ENCODE results near the gene PPP2R2B. TPM values are rescaled to one million over a fixed set of nuclear protein-coding genes. Genes with fewer than 3 reads are reported as not detected.

The PPP2R2B gene
- total and polyA plus RNA-seq, 12 donors = 0.35 to 11.7 (median 4.7) TPM

GRCh38 chr5:146820987-146821386, 57.6 kb downstream of the PPP2R2B start:
- intact Hi-C loops (cut with DNase I) = no loop called here
- Histone ChIP-seq H3K4me3 (no peak overlapping the region), H3K27ac (no peak overlapping the region), H3K27me3 (no peaks in the 10 kb centered on the region), H3K9me3 (replicated peaks in 1 of 3) (no peaks in the 10 kb centered on the region), H3K36me3 (replicated peaks in 1 of 2) (no peaks in the 10 kb centered on the region), H3K4me1 (replicated peaks in 1 of 2) (no peaks in the 10 kb centered on the region)
- no peak for DNase-seq
- WGBS, 4 donors = 91 to 99% (median 95%) methylated on average over 3 of the region's 3 CpGs
- TF ChIP-seq POLR2A (IDR thresholded peaks at IDR 0.05) = no peak
- TF ChIP-seq CTCF (IDR thresholded peaks at IDR 0.05) = no peak

- H3K27ac ChIP-seq = no peak overlapping the region
- intact Hi-C loops (cut with DNase I) = no loop called here
Observed at GRCh38 chr5:146818822-146819221, 59.7 kb downstream of the PPP2R2B start.

GRCh38 chr5:146817973-146818372, 60.6 kb downstream of the PPP2R2B start:
- 71 to 87% (median 83%) methylated on average over 4 of the region's 4 CpGs for WGBS, 4 donors
- TF ChIP-seq POLR2A (IDR thresholded peaks at IDR 0.05) = no peak
- TF ChIP-seq CTCF (IDR thresholded peaks at IDR 0.05) = no peak
- Histone ChIP-seq H3K4me1 (replicated peaks in 1 of 2) (no peaks in the 10 kb centered on the region), H3K9me3 (replicated peaks in 1 of 3) (no peaks in the 10 kb centered on the region), H3K27ac (no peak overlapping the region), H3K36me3 (replicated peaks in 1 of 2) (no peaks in the 10 kb centered on the region), H3K27me3 (no peaks in the 10 kb centered on the region), H3K4me3 (no peak overlapping the region)
- intact Hi-C loops (cut with DNase I) = no loop called here
- DNase-seq = no peak

More at GRCh38 chr5:146818822-146819221, 59.7 kb downstream of the PPP2R2B start:
- peak in 3 of 7 donors; percentile 6 to 19 (median 8) for DNase-seq
- Histone ChIP-seq H3K36me3 (replicated peaks in 1 of 2) (no peaks in the 10 kb centered on the region), H3K9me3 (replicated peaks in 1 of 3) (no peaks in the 10 kb centered on the region), H3K27me3 (no peaks in the 10 kb centered on the region), H3K4me1 (replicated peaks in 1 of 2) (no peaks in the 10 kb centered on the region), H3K4me3 (no peak overlapping the region)
- WGBS, 4 donors = 29 to 33% (median 31%) methylated on average over 2 of the region's 2 CpGs
- TF ChIP-seq CTCF (IDR thresholded peaks at IDR 0.05) = peak in 3 of 6 experiments; percentile 8 to 23 (median 20)
- TF ChIP-seq POLR2A (IDR thresholded peaks at IDR 0.05) = no peak

GRCh38 chr5:146816775-146817387, 61.7 kb downstream of the PPP2R2B start:
- 45 to 68% (median 64%) methylated on average over 1 of the region's 1 CpG for WGBS, 4 donors
- TF ChIP-seq CTCF (IDR thresholded peaks at IDR 0.05) = no peak
- no peak for TF ChIP-seq POLR2A (IDR thresholded peaks at IDR 0.05)
- DNase-seq = no peak
- intact Hi-C loops (cut with DNase I) = no loop called here
- Histone ChIP-seq H3K9me3 (replicated peaks in 1 of 3) (no peaks in the 10 kb centered on the region), H3K27ac (no peak overlapping the region), H3K4me3 (no peak overlapping the region), H3K4me1 (replicated peaks in 1 of 2) (no peaks in the 10 kb centered on the region), H3K27me3 (no peaks in the 10 kb centered on the region), H3K36me3 (replicated peaks in 1 of 2) (no peaks in the 10 kb centered on the region)
